Activated naive CD8-positive, alpha-beta T cell (primary cell): ENCODE measurements around the gene NAA25.
"Not testable (repeated sequence)": the region's sequence is repeated elsewhere in the genome, so short reads cannot be mapped to it uniquely, and the experiment has no call there.

ENCODE experiments used
- H3K27ac Mint-ChIP-seq: one replicate; pipeline ENCODE4 v1.8.0; 2021; ENCODE audit warnings: mixed read lengths
- H3K27me3 Mint-ChIP-seq: one replicate; pipeline ENCODE4 v1.8.0; 2021; ENCODE audit warnings: mixed read lengths
- H3K36me3 Mint-ChIP-seq: one replicate; pipeline ENCODE4 v1.8.0; 2021; ENCODE audit warnings: mixed read lengths
- H3K4me1 Mint-ChIP-seq: one replicate; pipeline ENCODE4 v1.8.0; 2021; ENCODE audit warnings: low read depth, mixed read lengths
- H3K4me3 Mint-ChIP-seq: one replicate; pipeline ENCODE4 v1.8.0; 2021; ENCODE audit warnings: mild to moderate bottlenecking, mixed read lengths
- H3K9me3 Mint-ChIP-seq: one replicate; pipeline ENCODE4 v1.8.0; 2021; ENCODE audit warnings: low read depth, mixed read lengths

NAA25 gene

DNA sequence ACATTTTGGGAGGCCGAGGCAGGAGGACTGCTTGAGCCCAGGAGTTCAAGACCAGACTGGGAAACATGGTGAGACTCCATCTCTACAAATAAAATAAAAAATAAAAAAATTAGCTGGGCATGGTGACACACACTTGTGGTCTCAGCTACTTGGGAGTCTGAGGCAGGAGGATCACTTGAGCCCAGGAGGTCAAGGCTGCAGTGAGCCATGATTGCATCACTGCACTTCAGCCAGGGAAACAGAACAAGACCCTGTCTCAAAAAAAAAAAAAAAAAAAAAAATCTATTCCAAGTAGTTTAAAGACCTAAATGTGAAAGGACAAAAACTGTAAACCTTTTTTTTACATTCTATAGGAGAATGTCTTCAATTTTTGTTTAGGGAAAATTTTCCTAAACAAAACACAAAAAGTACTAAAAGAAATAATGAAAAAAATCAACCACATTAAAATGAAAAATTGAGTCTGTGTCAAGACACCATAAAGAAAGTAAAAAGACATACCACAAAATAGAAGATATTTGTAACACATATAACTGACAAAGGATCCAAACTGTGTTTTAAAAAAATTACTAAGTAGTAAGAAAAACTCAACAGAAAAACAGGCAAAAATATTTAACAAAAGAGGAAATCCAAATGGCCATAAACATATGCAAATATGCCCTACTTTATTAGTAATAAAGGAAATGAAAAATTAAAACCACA, 112.7 kb downstream of the NAA25 start:
- no peaks in the 10 kb centered on the region for H3K9me3 Mint-ChIP-seq
- H3K36me3 Mint-ChIP-seq: no peaks in the 10 kb centered on the region
- H3K4me1 Mint-ChIP-seq: peaks cover 87% of the 10 kb centered on the region
- H3K4me3 Mint-ChIP-seq: no peak overlapping the region
- H3K27ac Mint-ChIP-seq: peak overlapping the region; percentile 22
- no peaks in the 10 kb centered on the region for H3K27me3 Mint-ChIP-seq

DNA sequence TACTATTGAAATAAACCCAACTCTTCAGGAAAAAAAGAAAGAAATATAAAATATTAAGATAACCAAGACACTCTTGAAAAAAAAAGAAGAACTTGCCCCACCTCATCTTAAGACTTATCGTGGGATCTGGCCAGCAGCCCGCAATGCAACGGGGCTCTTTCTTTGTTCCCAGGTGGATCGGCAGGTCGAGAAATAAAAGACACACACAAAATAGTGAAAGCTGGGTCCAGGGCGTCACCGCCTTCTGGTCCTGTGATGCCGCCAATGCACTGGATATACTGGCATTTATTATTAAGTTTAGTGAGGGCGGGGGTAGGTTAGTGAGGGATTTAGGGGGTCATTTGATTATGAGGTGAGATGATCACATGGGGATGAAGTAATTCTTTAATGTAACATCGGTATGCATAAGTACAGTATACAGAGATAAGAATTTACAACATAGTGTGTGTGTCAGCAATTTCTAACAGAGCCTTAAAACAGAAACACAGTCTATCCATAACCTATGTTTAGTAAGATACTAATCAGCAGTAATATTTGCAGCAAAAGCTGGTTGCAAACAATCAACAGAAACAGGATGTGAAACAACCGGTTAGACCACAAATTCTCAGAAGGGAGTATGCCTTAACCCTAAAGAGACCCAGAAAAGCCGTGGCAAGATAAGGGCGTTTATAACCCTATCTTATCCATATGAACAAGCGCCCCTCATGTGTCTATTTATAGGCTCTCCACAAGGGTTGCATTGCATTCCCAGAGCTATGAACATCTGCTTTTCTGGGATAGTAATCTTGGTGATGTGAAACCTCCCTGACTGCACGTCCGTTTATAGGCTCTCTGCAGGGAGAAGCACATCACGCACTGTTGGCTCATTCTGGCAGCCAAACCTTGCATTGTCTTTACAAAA, 114.1 kb downstream of the NAA25 start:
- H3K27ac Mint-ChIP-seq: peak overlapping the region; percentile 68
- H3K27me3 Mint-ChIP-seq, H3K36me3 Mint-ChIP-seq, H3K9me3 Mint-ChIP-seq: not testable (repeated sequence)
- H3K4me3 Mint-ChIP-seq: peak overlapping the region; percentile 87
- H3K4me1 Mint-ChIP-seq: peaks cover 81% of the 10 kb centered on the region

DNA sequence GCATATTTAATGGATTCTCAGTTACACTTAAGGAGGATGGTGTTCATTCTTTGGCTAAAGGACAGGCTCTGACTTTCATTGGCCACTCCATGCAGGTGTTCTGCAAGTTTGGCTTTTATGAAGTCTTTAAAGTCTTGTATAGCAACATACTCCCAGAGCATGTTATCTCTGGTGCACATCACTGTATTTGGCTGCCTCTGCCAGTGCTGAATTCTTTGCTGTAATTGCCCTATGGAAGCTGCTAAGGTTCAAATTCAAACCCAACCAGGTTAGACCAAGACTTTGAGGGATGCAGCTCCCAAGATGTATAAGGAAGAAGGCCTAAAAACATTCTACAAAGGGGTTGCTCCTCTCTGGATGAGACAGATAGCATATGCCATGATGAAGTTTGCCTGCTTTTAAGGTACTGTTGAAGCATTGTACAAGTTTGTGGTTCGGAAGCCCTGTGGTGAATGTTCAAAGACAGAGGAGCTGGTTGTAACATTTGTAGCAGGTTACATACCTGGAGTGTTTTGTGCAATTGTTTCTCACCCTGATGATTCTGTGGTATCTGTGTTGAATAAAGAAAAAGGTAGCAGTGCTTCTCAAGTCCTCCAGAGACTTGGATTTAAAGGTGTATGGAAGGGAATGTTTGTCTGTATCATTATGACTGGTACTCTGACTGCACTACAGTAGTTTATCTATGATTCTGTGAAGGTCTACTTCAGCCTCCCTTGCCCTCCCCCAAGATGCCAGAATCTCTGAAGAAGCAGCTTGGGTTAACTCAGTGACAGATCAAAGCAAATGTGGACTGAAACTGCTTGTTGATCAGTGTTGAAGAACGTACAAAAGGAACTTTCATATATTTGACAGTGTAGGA, 115.1 kb downstream of the NAA25 start:
- H3K9me3 Mint-ChIP-seq: no peaks in the 10 kb centered on the region
- peaks cover 78% of the 10 kb centered on the region for H3K4me1 Mint-ChIP-seq
- H3K36me3 Mint-ChIP-seq: no peaks in the 10 kb centered on the region
- peak overlapping the region; percentile 68 for H3K27ac Mint-ChIP-seq
- H3K27me3 Mint-ChIP-seq: no peaks in the 10 kb centered on the region
- peak overlapping the region; percentile 87 for H3K4me3 Mint-ChIP-seq

DNA sequence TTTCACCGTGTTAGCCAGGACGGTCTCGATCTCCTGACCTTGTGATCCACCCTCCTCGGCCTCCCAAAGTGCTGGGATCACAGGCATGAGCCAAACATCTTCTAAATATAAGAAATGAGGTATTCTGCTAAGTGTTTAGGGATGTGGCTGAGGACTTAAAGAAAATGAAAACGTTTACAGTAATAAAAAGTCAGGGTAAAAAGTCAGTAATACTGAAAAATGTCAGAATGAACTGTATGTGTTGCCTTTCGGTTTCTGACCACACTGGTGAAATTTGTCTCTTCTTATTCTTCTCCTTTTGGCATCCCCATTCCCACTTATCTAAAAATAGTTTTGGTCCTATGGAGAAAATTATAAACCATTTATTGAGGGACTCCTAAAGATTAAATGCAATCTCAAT, 116.1 kb downstream of the NAA25 start:
- Mint-ChIP-seq H3K27me3 (no peaks in the 10 kb centered on the region), H3K4me3 (peak overlapping the region; percentile 44), H3K9me3 (no peaks in the 10 kb centered on the region), H3K4me1 (peaks cover 68% of the 10 kb centered on the region), H3K27ac (peak overlapping the region; percentile 75), H3K36me3 (no peaks in the 10 kb centered on the region)

DNA sequence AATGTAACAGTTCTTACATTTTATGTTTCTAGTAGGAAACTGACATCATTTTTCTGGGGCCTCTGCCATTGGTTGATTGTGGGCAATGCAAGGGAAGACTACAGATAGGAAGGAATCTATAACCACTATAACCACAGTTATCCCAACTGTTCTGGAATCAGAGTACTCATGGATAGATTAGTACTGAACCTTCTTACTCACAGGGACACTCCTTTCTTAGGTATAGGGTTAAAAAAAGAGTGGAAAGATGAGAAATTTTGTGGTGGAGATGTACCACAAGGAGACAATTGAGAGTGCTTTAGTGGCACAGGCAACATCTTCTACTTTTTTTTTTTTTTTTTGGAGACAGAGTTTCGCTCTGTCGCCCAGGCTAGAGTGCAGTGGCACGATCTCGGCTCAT, 116.6 kb downstream of the NAA25 start:
- H3K27ac Mint-ChIP-seq: peak overlapping the region; percentile 55
- H3K4me3 Mint-ChIP-seq: peak overlapping the region; percentile 13
- no peaks in the 10 kb centered on the region for H3K9me3 Mint-ChIP-seq
- H3K27me3 Mint-ChIP-seq: no peaks in the 10 kb centered on the region
- H3K4me1 Mint-ChIP-seq: peaks cover 63% of the 10 kb centered on the region
- H3K36me3 Mint-ChIP-seq: no peaks in the 10 kb centered on the region

DNA sequence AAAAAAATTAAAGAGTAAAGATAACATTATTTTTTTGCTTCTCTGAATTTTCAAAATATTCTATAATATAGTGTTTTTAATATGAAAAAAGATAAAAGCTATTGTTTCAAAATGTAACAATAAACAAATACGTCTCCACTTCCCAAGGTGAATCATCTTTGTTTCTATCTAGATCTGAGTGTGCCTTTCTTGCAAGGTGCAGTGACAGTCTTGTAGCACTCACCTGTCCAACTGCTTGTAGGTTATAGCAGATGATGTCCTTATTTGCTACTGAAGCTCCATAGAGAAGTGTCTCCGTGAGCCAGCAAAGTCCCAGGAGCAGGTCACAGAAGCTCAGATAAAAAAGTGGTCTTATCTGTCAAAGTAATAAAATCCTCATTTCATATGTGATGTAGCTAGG, 117.0 kb downstream of the NAA25 start:
- Mint-ChIP-seq H3K36me3 (no peaks in the 10 kb centered on the region), H3K4me3 (peak overlapping the region; percentile 13), H3K27me3 (no peaks in the 10 kb centered on the region), H3K9me3 (no peaks in the 10 kb centered on the region), H3K27ac (peak overlapping the region; percentile 55), H3K4me1 (peaks cover 59% of the 10 kb centered on the region)

DNA sequence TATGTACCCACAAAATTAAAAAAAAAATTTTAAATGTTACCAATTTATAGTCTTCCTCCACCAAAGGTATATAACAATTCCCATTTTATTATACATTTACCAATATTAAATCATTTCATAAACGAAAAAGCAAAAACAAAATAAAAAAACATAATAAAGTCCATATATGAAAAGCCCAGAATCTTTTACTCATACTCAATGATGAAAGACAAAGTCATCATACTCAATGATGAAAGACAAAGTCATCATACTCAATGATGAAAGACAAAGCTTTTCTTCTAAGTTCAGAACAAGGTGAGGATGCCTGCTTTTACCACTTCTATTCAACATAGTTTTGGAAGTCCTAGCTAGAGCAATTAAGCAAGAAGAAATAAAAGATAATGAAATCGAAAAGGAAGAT, 123.8 kb downstream of the NAA25 start:
- Mint-ChIP-seq H3K27ac (no peak overlapping the region), H3K36me3 (peaks cover 7% of the 10 kb centered on the region), H3K4me1 (peaks cover 6% of the 10 kb centered on the region), H3K27me3 (no peaks in the 10 kb centered on the region), H3K4me3 (no peak overlapping the region), H3K9me3 (no peaks in the 10 kb centered on the region)

DNA sequence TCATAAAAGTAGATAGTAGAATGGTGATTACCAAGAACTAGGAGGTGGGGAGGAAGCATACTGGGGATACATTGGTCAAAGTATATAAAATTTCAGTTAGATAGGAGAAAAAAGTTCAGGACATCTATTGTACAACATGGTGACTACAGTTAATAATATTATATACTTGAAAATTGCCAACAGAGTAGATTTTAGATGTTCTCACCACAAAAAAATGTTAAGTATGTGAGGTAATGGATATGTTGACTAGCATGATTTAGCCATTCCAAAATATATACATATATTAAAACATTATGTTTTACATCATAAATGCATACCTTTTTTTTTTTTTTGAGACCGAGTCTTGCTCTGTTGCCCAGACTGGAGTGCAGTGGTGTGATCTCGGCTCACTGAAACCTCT, 126.6 kb downstream of the NAA25 start:
- peak overlapping the region; percentile 24 for H3K27ac Mint-ChIP-seq
- peaks cover 7% of the 10 kb centered on the region for H3K36me3 Mint-ChIP-seq
- H3K4me3 Mint-ChIP-seq: no peak overlapping the region
- H3K4me1 Mint-ChIP-seq: peaks cover 9% of the 10 kb centered on the region
- H3K9me3 Mint-ChIP-seq: no peaks in the 10 kb centered on the region
- no peaks in the 10 kb centered on the region for H3K27me3 Mint-ChIP-seq

DNA sequence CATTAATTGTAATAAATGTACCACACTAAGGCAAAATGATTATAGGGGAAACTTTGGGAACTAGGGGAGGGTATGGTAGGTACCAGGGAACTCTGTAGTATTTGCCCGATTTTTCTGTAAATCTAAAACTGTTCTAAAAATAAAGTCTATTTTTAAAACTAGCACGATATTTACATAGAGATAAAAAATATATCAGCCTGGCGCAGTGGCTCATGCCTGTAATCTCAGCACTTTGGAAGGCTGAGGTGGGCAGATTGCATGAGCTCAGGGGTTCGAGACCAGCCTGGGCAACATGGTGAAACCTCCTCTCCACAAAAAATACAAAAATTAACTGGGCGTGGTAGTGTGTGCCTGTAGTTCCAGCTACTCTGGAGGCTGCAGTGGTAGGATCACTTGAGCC, 128.0 kb downstream of the NAA25 start:
- no peak overlapping the region for H3K4me3 Mint-ChIP-seq
- no peaks in the 10 kb centered on the region for H3K27me3 Mint-ChIP-seq
- no peaks in the 10 kb centered on the region for H3K9me3 Mint-ChIP-seq
- peaks cover 16% of the 10 kb centered on the region for H3K4me1 Mint-ChIP-seq
- peaks cover 7% of the 10 kb centered on the region for H3K36me3 Mint-ChIP-seq
- H3K27ac Mint-ChIP-seq: no peak overlapping the region

DNA sequence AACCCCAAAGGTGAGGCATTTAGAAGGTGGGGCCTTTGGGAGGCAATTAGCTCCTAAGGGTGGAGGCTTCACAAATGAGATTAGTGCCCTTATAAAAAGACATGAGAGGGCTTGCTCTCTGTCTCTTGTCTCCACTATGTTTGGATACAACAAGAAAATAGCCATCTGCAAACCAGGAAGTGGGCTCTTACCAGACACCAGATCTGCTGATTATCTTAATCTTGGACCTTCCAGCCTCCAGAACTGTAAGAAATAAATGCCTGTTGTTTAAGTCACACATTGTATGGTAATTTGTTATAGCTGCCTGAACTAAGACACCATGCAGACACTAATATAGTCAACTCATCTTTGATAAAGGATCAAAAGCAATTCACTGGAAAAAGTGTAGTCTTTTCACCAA, 130.0 kb downstream of the NAA25 start:
- Mint-ChIP-seq H3K27me3 (no peaks in the 10 kb centered on the region), H3K9me3 (no peaks in the 10 kb centered on the region), H3K27ac (peak overlapping the region; percentile 24), H3K4me1 (peaks cover 17% of the 10 kb centered on the region), H3K36me3 (peaks cover 7% of the 10 kb centered on the region), H3K4me3 (no peak overlapping the region)

DNA sequence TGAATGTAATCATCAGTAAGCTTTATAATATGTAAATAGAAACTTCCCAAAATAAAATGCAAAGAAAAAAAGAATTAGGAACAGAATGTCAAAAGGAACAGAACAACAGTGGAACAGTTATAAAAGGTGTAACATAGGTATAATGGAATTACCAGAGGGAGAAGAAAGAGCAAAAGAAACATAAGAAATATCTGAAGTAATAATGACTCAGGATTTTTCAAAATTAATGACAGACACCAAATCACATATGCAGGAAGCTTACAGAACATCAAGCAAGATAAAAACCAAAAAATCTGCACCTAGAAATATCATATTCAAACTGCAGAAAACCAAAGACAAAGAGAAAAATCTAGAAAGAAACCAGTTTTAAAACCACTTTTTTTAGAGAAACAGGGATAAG, 131.7 kb downstream of the NAA25 start:
- Mint-ChIP-seq H3K27ac (no peak overlapping the region), H3K9me3 (no peaks in the 10 kb centered on the region), H3K4me3 (no peak overlapping the region), H3K27me3 (no peaks in the 10 kb centered on the region), H3K4me1 (peaks cover 19% of the 10 kb centered on the region), H3K36me3 (peaks cover 7% of the 10 kb centered on the region)
